Smooth muscle cell (in vitro differentiated cells): ENCODE results near the gene S100A8. TPM values are rescaled to one million over a fixed set of nuclear protein-coding genes. Genes with fewer than 3 reads are reported as not detected.
"Not testable (repeated sequence)": the region's sequence is repeated elsewhere in the genome, so short reads cannot be mapped to it uniquely, and the experiment has no call there.

ENCODE experiments used
- DNase-seq: peaks from one replicate; lab custom pipeline; 2025; ENCODE audit not compliant: unreplicated experiment; lab: John Stamatoyannopoulos, UW
- H2AFZ ChIP-seq: fragments of 200-600 bp; sonication (generic); 2 replicates; pipeline ENCODE4 v1.6.0; 2016; ENCODE audit warnings: antibody characterized with exemption, low read depth, mild to moderate bottlenecking
- H3F3A ChIP-seq: fragments of 200-600 bp; sonication (generic); 2 replicates; pipeline ENCODE4 v1.6.0; 2017; ENCODE audit warnings: antibody characterized with exemption, low read depth
- H3K27ac ChIP-seq: fragments of 200-600 bp; sonication (generic); 2 replicates; pipeline ENCODE4 v1.5.1; 2016; ENCODE audit warnings: low read depth, mild to moderate bottlenecking
- H3K27me3 ChIP-seq: fragments of 200-600 bp; sonication (generic); 2 replicates; pipeline ENCODE4 v1.6.1; 2016; ENCODE audit warnings: low read depth, mild to moderate bottlenecking
- H3K36me3 ChIP-seq: fragments of 200-600 bp; sonication (generic); 2 replicates; pipeline ENCODE4 v1.5.1; 2016; ENCODE audit warnings: low read depth
- H3K4me1 ChIP-seq: fragments of 200-600 bp; sonication (generic); 2 replicates; pipeline ENCODE4 v1.5.1; 2016; ENCODE audit warnings: low read depth
- H3K4me2 ChIP-seq: fragments of 200-600 bp; sonication (generic); 2 replicates; pipeline ENCODE4 v1.6.0; 2016; ENCODE audit warnings: mild to moderate bottlenecking
- H3K4me3 ChIP-seq: fragments of 200-600 bp; sonication (generic); 2 replicates; pipeline ENCODE4 v1.5.1; 2016; ENCODE audit warnings: mild to moderate bottlenecking
- H3K79me2 ChIP-seq: fragments of 200-600 bp; sonication (generic); 2 replicates; pipeline ENCODE4 v1.6.0; 2016; ENCODE audit warnings: low read depth, mild to moderate bottlenecking
- H3K9ac ChIP-seq: fragments of 200-600 bp; sonication (generic); 2 replicates; pipeline ENCODE4 v1.6.0; 2016; ENCODE audit warnings: low read depth
- H3K9me3 ChIP-seq: fragments of 200-600 bp; sonication (generic); replicated peaks from 2 replicates; pipeline ENCODE4 v1.5.1; 2016; ENCODE audit warnings: low read depth
- H4K20me1 ChIP-seq: fragments of 200-600 bp; sonication (generic); 2 replicates; pipeline ENCODE4 v1.6.0; 2016; ENCODE audit warnings: low read depth
- CTCF ChIP-seq: fragments of 200-600 bp; sonication (generic); IDR thresholded peaks from 2 replicates; pipeline ENCODE4 v1.5.1; 2017; ENCODE audit warnings: borderline replicate concordance, mild to moderate bottlenecking, antibody characterized with exemption; ENCODE audit not compliant: insufficient read depth, poor library complexity, severe bottlenecking
- WGBS: methylation state at CpG from one replicate; pipeline ENCODE4 v1.1.7; 2016; ENCODE audit warnings: low lambda C conversion rate; 5-methylcytosine and 5-hydroxymethylcytosine counted together
- polyA plus RNA-seq: library from polyadenylated mRNA; unstranded; fragments of >200 nt; fragmentation: Nextera tagmentation; extraction: Ambion mirVana; gene quantifications from 2 replicates; pipeline ENCODE4 v1.2.1, GENCODE V29; 2016
- total RNA-seq: library from RNA; depleted of rRNA; stranded (reverse); fragments of >200 nt; gene quantifications from 2 replicates; pipeline ENCODE4 v1.2.3, GENCODE V29; 2014

S100A8 gene
- total and polyA plus RNA-seq, 2 experiments from 2014 or later, result 0.79 TPM; not detected in 1

GRCh38 chr1:153417136-153417888 is 26.4 kb upstream of the S100A8 start:
- Histone ChIP-seq H3K4me2 (no peak overlapping the region), H3K9ac (no peak overlapping the region), H3K79me2 (no peaks in the 10 kb centered on the region), H3K4me3 (no peak overlapping the region), H3F3A (no peaks in the 10 kb centered on the region), H2AFZ (no peak overlapping the region), H3K9me3 (no peaks in the 10 kb centered on the region), H3K4me1 (no peaks in the 10 kb centered on the region), H3K27me3 (no peaks in the 10 kb centered on the region), H4K20me1 (no peaks in the 10 kb centered on the region), H3K27ac (no peak overlapping the region), H3K36me3 (no peaks in the 10 kb centered on the region)
- WGBS, result 72% methylated on average over 12 of the region's 12 CpGs
- no peak for TF ChIP-seq CTCF
- no peak for DNase-seq

- H3K9me3 ChIP-seq, result no peaks in the 10 kb centered on the region
- H3K4me3 ChIP-seq, result no peak within 1 kb of the TSS
- H3K36me3 ChIP-seq, result no peaks in the 10 kb centered on the region
- H4K20me1 ChIP-seq, result no peaks in the 10 kb centered on the region
- H3K27ac ChIP-seq, result no peak within 1 kb of the TSS
- no peak for TF ChIP-seq CTCF
- no peak within 1 kb of the TSS for H2AFZ ChIP-seq
- H3K4me1 ChIP-seq, result no peaks in the 10 kb centered on the region
- H3K9ac ChIP-seq, result no peak within 1 kb of the TSS
- H3K27me3 ChIP-seq, result no peaks in the 10 kb centered on the region
- DNase-seq, result no peak
- H3K79me2 ChIP-seq, result no peaks in the 10 kb centered on the region
- H3K4me2 ChIP-seq, result no peak within 1 kb of the TSS
- H3F3A ChIP-seq, result no peaks in the 10 kb centered on the region
- WGBS, result 76% methylated on average over 6 of the region's 6 CpGs
These were observed 25.1 kb upstream of the S100A8 start, which contains the start of gene S100A7A for GRCh38 chr1:153415850-153416570. Gene S100A7A (plus strand): TSS chr1:153416520. CDS start chr1:153418083, 1,563 bp downstream.

- not testable (repeated sequence) for H3K4me1 ChIP-seq, H3K9me3 ChIP-seq, DNase-seq, H3K36me3 ChIP-seq, H2AFZ ChIP-seq, H3K27me3 ChIP-seq, H3K79me2 ChIP-seq, H3K4me2 ChIP-seq, H4K20me1 ChIP-seq, H3K27ac ChIP-seq, H3K4me3 ChIP-seq, H3F3A ChIP-seq, H3K9ac ChIP-seq
These were observed 23.1 kb upstream of the S100A8 start for GRCh38 chr1:153413961-153414360.

- not testable (repeated sequence) for H3K9me3 ChIP-seq, H3K4me3 ChIP-seq, H2AFZ ChIP-seq, H3F3A ChIP-seq, H3K79me2 ChIP-seq, H3K9ac ChIP-seq, H3K27me3 ChIP-seq, H3K27ac ChIP-seq, H3K4me1 ChIP-seq, DNase-seq, H3K36me3 ChIP-seq, H4K20me1 ChIP-seq, H3K4me2 ChIP-seq
- WGBS, result 81% methylated on average over 11 of the region's 11 CpGs
These were observed 16.4 kb upstream of the S100A8 start for GRCh38 chr1:153407274-153407673.

GRCh38 chr1:153405825-153406599 is 15.1 kb upstream of the S100A8 start:
- H3K9ac ChIP-seq, H3K79me2 ChIP-seq, H3K27me3 ChIP-seq, H3K4me1 ChIP-seq, H4K20me1 ChIP-seq, H3K27ac ChIP-seq, H3K4me2 ChIP-seq, H3K36me3 ChIP-seq, H3K4me3 ChIP-seq, H3F3A ChIP-seq, H2AFZ ChIP-seq, DNase-seq, H3K9me3 ChIP-seq: not testable (repeated sequence)
- 75% methylated on average over 6 of the region's 6 CpGs for WGBS
